ENCODE measurements around the gene PPP2R5D. TPM values are rescaled to one million over a fixed set of nuclear protein-coding genes. Genes with fewer than 3 reads are reported as not detected.

The PPP2R5D gene
- total and polyA plus RNA-seq, 2 experiments from 2014 or later = 30.8 to 35.2 TPM

- H2AFZ ChIP-seq = peak overlapping the region; percentile 91
- H3K4me2 ChIP-seq = peak overlapping the region; percentile 85
- H3K79me2 ChIP-seq = peaks cover 33% of the 10 kb centered on the region
- no peaks in the 10 kb centered on the region for H3K9me2 ChIP-seq (replicated peaks; ENCODE audit: insufficient read depth)
- H3K9me3 ChIP-seq (ENCODE audit: low read depth) = no peaks in the 10 kb centered on the region
- peak overlapping the region; percentile 97 for H3K27ac ChIP-seq
- H3K36me3 ChIP-seq (replicated peaks; ENCODE audit: insufficient read depth, low read depth) = no peaks in the 10 kb centered on the region
- H3K4me1 ChIP-seq (ENCODE audit: insufficient read depth) = peaks cover 12% of the 10 kb centered on the region
- no peaks in the 10 kb centered on the region for H4K20me1 ChIP-seq (ENCODE audit: insufficient read depth, poor library complexity, severe bottlenecking)
- 1% methylated on average over 24 of the region's 28 CpGs for WGBS (ENCODE audit: low lambda C conversion rate, missing lambda C conversion rate)
- H3K27me3 ChIP-seq = no peaks in the 10 kb centered on the region
- TF ChIP-seq EZH2phosphoT487 (IDR thresholded peaks at IDR 0.05; ENCODE audit: low read depth, severe bottlenecking, unreplicated experiment) (no peak), EZH2 (IDR thresholded peaks at IDR 0.05; ENCODE audit: borderline replicate concordance) (no peak)
- TF ChIP-seq, protein P1, sequence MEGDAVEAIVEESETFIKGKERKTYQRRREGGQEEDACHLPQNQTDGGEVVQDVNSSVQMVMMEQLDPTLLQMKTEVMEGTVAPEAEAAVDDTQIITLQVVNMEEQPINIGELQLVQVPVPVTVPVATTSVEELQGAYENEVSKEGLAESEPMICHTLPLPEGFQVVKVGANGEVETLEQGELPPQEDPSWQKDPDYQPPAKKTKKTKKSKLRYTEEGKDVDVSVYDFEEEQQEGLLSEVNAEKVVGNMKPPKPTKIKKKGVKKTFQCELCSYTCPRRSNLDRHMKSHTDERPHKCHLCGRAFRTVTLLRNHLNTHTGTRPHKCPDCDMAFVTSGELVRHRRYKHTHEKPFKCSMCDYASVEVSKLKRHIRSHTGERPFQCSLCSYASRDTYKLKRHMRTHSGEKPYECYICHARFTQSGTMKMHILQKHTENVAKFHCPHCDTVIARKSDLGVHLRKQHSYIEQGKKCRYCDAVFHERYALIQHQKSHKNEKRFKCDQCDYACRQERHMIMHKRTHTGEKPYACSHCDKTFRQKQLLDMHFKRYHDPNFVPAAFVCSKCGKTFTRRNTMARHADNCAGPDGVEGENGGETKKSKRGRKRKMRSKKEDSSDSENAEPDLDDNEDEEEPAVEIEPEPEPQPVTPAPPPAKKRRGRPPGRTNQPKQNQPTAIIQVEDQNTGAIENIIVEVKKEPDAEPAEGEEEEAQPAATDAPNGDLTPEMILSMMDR (IDR thresholded peaks at IDR 0.05; ENCODE audit: poor library complexity) = no peak
- DNase-seq (ENCODE audit: low spot score) = peak; percentile 62
- peak overlapping the region; percentile 95 for H3K4me3 ChIP-seq
Measured at GRCh38 chr6:42978487-42978838, 5.9 kb upstream of the PPP2R5D start.

- H3K4me2 ChIP-seq = peak within 1 kb of the TSS; percentile 85
- peak; percentile 94 for DNase-seq (ENCODE audit: low spot score)
- peaks cover 33% of the 10 kb centered on the region for H3K79me2 ChIP-seq
- H2AFZ ChIP-seq = peak within 1 kb of the TSS; percentile 91
- H3K27me3 ChIP-seq = no peaks in the 10 kb centered on the region
- WGBS (ENCODE audit: low lambda C conversion rate, missing lambda C conversion rate) = 3% methylated on average over 55 of the region's 59 CpGs
- TF ChIP-seq, protein P1 (IDR thresholded peaks at IDR 0.05; ENCODE audit: poor library complexity) = no peak
- no peak for TF ChIP-seq EZH2phosphoT487 (IDR thresholded peaks at IDR 0.05; ENCODE audit: low read depth, severe bottlenecking, unreplicated experiment)
- no peak for TF ChIP-seq EZH2 (IDR thresholded peaks at IDR 0.05; ENCODE audit: borderline replicate concordance)
- H4K20me1 ChIP-seq (ENCODE audit: insufficient read depth, poor library complexity, severe bottlenecking) = no peaks in the 10 kb centered on the region
- peaks cover 15% of the 10 kb centered on the region for H3K4me1 ChIP-seq (ENCODE audit: insufficient read depth)
- peak within 1 kb of the TSS; percentile 95 for H3K4me3 ChIP-seq
- H3K9me2 ChIP-seq (replicated peaks; ENCODE audit: insufficient read depth) = no peaks in the 10 kb centered on the region
- H3K36me3 ChIP-seq (replicated peaks; ENCODE audit: insufficient read depth, low read depth) = no peaks in the 10 kb centered on the region
- H3K9me3 ChIP-seq (ENCODE audit: low read depth) = no peaks in the 10 kb centered on the region
- H3K27ac ChIP-seq = peak within 1 kb of the TSS; percentile 97
Measured at GRCh38 chr6:42978839-42979522, 5.4 kb upstream of the PPP2R5D start, which contains the start of gene PEX6. Gene PEX6, minus strand, starts transcription at chr6:42979181. Its CDS starts 31 bp downstream, at chr6:42979150.

GRCh38 chr6:42979523-42980177, 4.7 kb upstream of the PPP2R5D start:
- H3K27ac ChIP-seq = peak overlapping the region; percentile 97
- H3K9me3 ChIP-seq (ENCODE audit: low read depth) = no peaks in the 10 kb centered on the region
- TF ChIP-seq EZH2 (IDR thresholded peaks at IDR 0.05; ENCODE audit: borderline replicate concordance) (no peak), EZH2phosphoT487 (IDR thresholded peaks at IDR 0.05; ENCODE audit: low read depth, severe bottlenecking, unreplicated experiment) (no peak)
- TF ChIP-seq, protein P1 (IDR thresholded peaks at IDR 0.05; ENCODE audit: poor library complexity) = no peak
- peak overlapping the region; percentile 91 for H2AFZ ChIP-seq
- H3K36me3 ChIP-seq (replicated peaks; ENCODE audit: insufficient read depth, low read depth) = no peaks in the 10 kb centered on the region
- peak; percentile 30 for DNase-seq (ENCODE audit: low spot score)
- H3K27me3 ChIP-seq = no peaks in the 10 kb centered on the region
- H3K4me2 ChIP-seq = peak overlapping the region; percentile 85
- H3K4me1 ChIP-seq (ENCODE audit: insufficient read depth) = peaks cover 15% of the 10 kb centered on the region
- no peaks in the 10 kb centered on the region for H3K9me2 ChIP-seq (replicated peaks; ENCODE audit: insufficient read depth)
- 63% methylated on average over 9 of the region's 9 CpGs for WGBS (ENCODE audit: low lambda C conversion rate, missing lambda C conversion rate)
- H3K79me2 ChIP-seq = peaks cover 33% of the 10 kb centered on the region
- peak overlapping the region; percentile 95 for H3K4me3 ChIP-seq
- H4K20me1 ChIP-seq (ENCODE audit: insufficient read depth, poor library complexity, severe bottlenecking) = no peaks in the 10 kb centered on the region
